Measurements from ENCODE around the gene DSTYK.
"Not testable (repeated sequence)": the region's sequence is repeated elsewhere in the genome, so short reads cannot be mapped to it uniquely, and the experiment has no call there.

Gene DSTYK

GRCh38 chr1:205187420-205187819, 24.1 kb downstream of the DSTYK start:
- Histone ChIP-seq H3K27ac (no peak overlapping the region), H3K4me3 (ENCODE audit: low read depth, low read length) (no peak overlapping the region), H3K27me3 (replicated peaks) (no peaks in the 10 kb centered on the region), H3K36me3 (replicated peaks) (no peaks in the 10 kb centered on the region)
- no peak for DNase-seq
- in situ Hi-C loops (cut with HindIII; ENCODE audit: low pct_ligation_motif_present, low sequenced_read_pairs) = no loop called here
- no peak for TF ChIP-seq CTCF (IDR thresholded peaks at IDR 0.05; ENCODE audit: low read depth, low read length, missing control alignments)

- no peak for TF ChIP-seq CTCF (IDR thresholded peaks at IDR 0.05; ENCODE audit: low read depth, low read length, missing control alignments)
- DNase-seq = no peak
Measured at GRCh38 chr1:205186191-205186590, 25.3 kb downstream of the DSTYK start.

GRCh38 chr1:205183676-205184335, 27.7 kb downstream of the DSTYK start:
- DNase-seq = no peak
- H3K36me3 ChIP-seq (replicated peaks) = no peaks in the 10 kb centered on the region
- in situ Hi-C loops (cut with HindIII; ENCODE audit: low pct_ligation_motif_present, low sequenced_read_pairs) = no loop called here
- H3K27ac ChIP-seq = no peak overlapping the region
- H3K27me3 ChIP-seq (replicated peaks) = no peaks in the 10 kb centered on the region
- H3K4me3 ChIP-seq (ENCODE audit: low read depth, low read length) = no peak overlapping the region
- TF ChIP-seq CTCF (IDR thresholded peaks at IDR 0.05; ENCODE audit: low read depth, low read length, missing control alignments) = no peak

More at GRCh38 chr1:205186191-205186590, 25.3 kb downstream of the DSTYK start:
- no peaks in the 10 kb centered on the region for H3K27me3 ChIP-seq (replicated peaks)
- H3K27ac ChIP-seq = no peak overlapping the region
- no peaks in the 10 kb centered on the region for H3K36me3 ChIP-seq (replicated peaks)
- in situ Hi-C loops (cut with HindIII; ENCODE audit: low pct_ligation_motif_present, low sequenced_read_pairs) = no loop called here
- H3K4me3 ChIP-seq (ENCODE audit: low read depth, low read length) = no peak overlapping the region

DNA sequence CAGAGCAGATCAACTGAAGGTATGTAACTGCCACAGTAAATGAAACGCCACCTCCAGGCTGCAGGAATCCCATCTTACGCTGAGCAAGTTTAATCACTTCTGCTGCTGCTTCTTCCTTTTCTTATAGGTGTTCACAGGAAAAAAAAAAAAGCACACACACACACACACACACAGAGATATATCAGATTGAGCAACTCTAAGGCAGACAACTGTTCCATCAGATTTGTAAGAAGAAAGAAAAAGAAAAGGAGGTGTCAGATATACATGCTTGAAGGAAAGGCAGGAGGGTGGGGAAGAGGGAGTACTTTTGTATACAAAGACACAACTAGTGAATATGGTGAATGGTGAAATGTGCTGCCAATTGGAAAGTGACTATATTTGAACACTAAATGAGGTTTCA, 28.6 kb downstream of the DSTYK start:
- Histone ChIP-seq H3K4me3 (ENCODE audit: low read depth, low read length) (no peak overlapping the region), H3K27me3 (replicated peaks) (no peaks in the 10 kb centered on the region), H3K36me3 (replicated peaks) (no peaks in the 10 kb centered on the region), H3K27ac (no peak overlapping the region)
- in situ Hi-C loops (cut with HindIII; ENCODE audit: low pct_ligation_motif_present, low sequenced_read_pairs) = no loop called here
- no peak for TF ChIP-seq CTCF (IDR thresholded peaks at IDR 0.05; ENCODE audit: low read depth, low read length, missing control alignments)
- DNase-seq = no peak

DNA sequence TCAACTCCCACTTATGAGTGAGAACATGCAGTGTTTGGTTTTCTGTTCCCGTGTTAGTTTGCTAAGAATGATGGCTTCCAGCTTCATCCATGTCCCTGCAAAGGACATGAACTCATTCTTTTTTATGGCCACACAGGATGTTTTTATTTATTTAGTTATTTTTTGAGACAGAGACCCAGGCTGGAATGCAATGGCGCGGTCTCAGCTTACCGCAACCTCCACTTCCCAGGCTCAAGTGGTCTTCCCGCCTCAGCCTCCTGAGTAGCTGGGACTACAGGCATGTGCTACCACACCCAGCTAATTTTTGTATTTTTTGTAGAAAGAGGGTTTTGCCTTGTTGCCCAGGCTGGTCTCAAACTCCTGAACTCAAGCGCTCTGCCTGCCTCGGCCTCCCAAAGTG, 31.2 kb downstream of the DSTYK start:
- in situ Hi-C loops (cut with HindIII; ENCODE audit: low pct_ligation_motif_present, low sequenced_read_pairs); DNase-seq; H3K4me3 ChIP-seq (ENCODE audit: low read depth, low read length); H3K27me3 ChIP-seq (replicated peaks); H3K36me3 ChIP-seq (replicated peaks): not testable (repeated sequence)
- peak overlapping the region; percentile 30 for H3K27ac ChIP-seq

GRCh38 chr1:205179842-205180241, 31.7 kb downstream of the DSTYK start:
- H3K4me3 ChIP-seq (ENCODE audit: low read depth, low read length) = no peak overlapping the region
- peak overlapping the region; percentile 30 for H3K27ac ChIP-seq
- no peak for TF ChIP-seq CTCF (IDR thresholded peaks at IDR 0.05; ENCODE audit: low read depth, low read length, missing control alignments)
- H3K36me3 ChIP-seq (replicated peaks) = no peaks in the 10 kb centered on the region
- peak; percentile 39 for DNase-seq
- H3K27me3 ChIP-seq (replicated peaks) = no peaks in the 10 kb centered on the region
- in situ Hi-C loops (cut with HindIII; ENCODE audit: low pct_ligation_motif_present, low sequenced_read_pairs) = no loop called here
